ENCODE data around the gene INTS4. TPM values are rescaled to one million over a fixed set of nuclear protein-coding genes. Genes with fewer than 3 reads are reported as not detected.

Gene INTS4
- total and polyA plus RNA-seq, 10 of the 15 experiments (the other 5 are each of a cell fraction or from before 2014, with no cell fraction given), result 20.2 to 50.5 (median 40.0) TPM

DNA sequence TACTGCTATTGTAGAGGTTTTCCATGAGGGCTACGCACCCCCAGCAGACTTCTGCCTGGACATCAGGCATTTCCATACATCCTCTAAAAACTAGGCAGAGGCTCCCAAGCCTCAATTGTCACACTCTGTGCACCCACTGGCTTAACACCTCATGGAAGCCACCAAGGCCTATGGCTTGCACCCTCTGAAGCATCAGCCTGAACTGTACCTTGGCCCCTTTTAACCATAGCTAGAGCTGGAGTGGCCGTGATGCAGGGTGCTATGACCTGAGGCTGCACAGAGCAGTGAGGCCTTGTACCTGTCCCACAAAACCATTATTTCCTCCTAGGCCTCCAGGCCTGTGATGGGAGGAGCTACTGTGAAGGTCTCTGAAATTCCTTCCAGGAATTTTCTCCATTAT lies 139.6 kb downstream of the INTS4 start:
- H3K9ac ChIP-seq (ENCODE audit: control insufficient read depth, insufficient read depth, low read length), result no peak overlapping the region
- TF ChIP-seq ZZZ3 (IDR thresholded peaks at IDR 0.05; ENCODE audit: control insufficient read depth, insufficient read length, low read depth), result no peak
- TF ChIP-seq, protein P1, sequence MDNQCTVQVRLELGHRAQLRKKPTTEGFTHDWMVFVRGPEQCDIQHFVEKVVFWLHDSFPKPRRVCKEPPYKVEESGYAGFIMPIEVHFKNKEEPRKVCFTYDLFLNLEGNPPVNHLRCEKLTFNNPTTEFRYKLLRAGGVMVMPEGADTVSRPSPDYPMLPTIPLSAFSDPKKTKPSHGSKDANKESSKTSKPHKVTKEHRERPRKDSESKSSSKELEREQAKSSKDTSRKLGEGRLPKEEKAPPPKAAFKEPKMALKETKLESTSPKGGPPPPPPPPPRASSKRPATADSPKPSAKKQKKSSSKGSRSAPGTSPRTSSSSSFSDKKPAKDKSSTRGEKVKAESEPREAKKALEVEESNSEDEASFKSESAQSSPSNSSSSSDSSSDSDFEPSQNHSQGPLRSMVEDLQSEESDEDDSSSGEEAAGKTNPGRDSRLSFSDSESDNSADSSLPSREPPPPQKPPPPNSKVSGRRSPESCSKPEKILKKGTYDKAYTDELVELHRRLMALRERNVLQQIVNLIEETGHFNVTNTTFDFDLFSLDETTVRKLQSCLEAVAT (IDR thresholded peaks at IDR 0.05), result no peak
- H3K4me2 ChIP-seq (ENCODE audit: control insufficient read depth, insufficient read depth), result no peak overlapping the region
- H3K36me3 ChIP-seq (ENCODE audit: control insufficient read depth in 2 of 2, insufficient read depth in 2 of 2, low read length in 1 of 2), result no peaks in the 10 kb centered on the region; a peak in 1 of 4 replicates
- H3K9me3 ChIP-seq (replicated peaks; ENCODE audit: control insufficient read depth, insufficient read depth, low read length), result peaks cover 9% of the 10 kb centered on the region; the same call in 1 of the 3 replicates
- intact Hi-C loops (cut with micrococcal nuclease; ENCODE audit: unreplicated experiment), result no loop called here
- CTCF ChIA-PET, result no interaction called here
- in situ Hi-C loops (cut with MboI), result no loop called here
- H3K79me2 ChIP-seq (ENCODE audit: control insufficient read depth, insufficient read depth, low read length), result no peaks in the 10 kb centered on the region
- FAIRE-seq (no peak), DNase-seq (ENCODE audit: low read depth, low spot score) (no peak), ATAC-seq (no peak)
- H3K27ac ChIP-seq (ENCODE audit: control insufficient read depth, insufficient read depth), result no peak overlapping the region
- SMC1A ChIA-PET (ENCODE audit: uncharacterized antibody, unreplicated experiment), result interaction anchor here (1.7 kb wide), 1 partner anchor 16 kb away, joined by 3 read pairs; no protein-coding TSS in a partner anchor
- no peaks in the 10 kb centered on the region for H3K4me1 ChIP-seq (ENCODE audit: control insufficient read depth, insufficient read depth, low read length)
- BruUV-seq (replicated peaks), result no TSS peak
- WGBS (ENCODE audit: insufficient coverage, insufficient replicate concordance, low lambda C conversion rate, missing lambda C conversion rate), result 95% methylated on average over 2 of the region's 2 CpGs
- H3K27me3 ChIP-seq (replicated peaks in 1 of 2; ENCODE audit: control insufficient read depth in 2 of 2, insufficient read depth in 2 of 2, low read length in 1 of 2), result no peaks in the 10 kb centered on the region
- RAD21 ChIA-PET (ENCODE audit: unreplicated experiment), result no interaction called here
- POLR2A ChIA-PET, result no interaction called here
- no peak overlapping the region for H2AFZ ChIP-seq (ENCODE audit: control insufficient read depth, low read depth, low read length)
- H4K20me1 ChIP-seq (ENCODE audit: control insufficient read depth, insufficient read depth), result no peaks in the 10 kb centered on the region
- H3K4me3 ChIP-seq, result no peak overlapping the region

DNA sequence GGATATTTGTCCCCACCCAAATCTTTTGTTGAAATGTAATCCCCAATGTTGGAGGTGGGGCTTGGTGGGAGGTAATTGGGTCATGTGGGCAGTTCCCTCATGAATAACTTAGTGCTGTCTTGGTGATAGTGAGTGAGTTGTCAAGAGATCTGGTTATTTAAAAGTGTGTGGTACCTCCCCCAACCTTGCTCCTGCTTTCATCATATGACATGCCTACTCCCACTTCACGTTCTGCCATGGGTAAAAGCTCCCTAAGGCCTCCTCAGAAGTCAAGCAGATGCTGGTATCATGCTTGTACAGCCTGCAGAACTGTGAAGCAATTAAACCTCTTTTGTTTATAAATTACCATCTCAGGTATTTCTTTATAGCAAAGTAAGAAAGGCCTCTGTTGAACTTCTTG lies 143.0 kb downstream of the INTS4 start:
- Histone ChIP-seq H3K27ac (ENCODE audit: control insufficient read depth, insufficient read depth) (no peak overlapping the region), H3K79me2 (ENCODE audit: control insufficient read depth, insufficient read depth, low read length) (no peaks in the 10 kb centered on the region), H3K4me1 (ENCODE audit: control insufficient read depth, insufficient read depth, low read length) (no peaks in the 10 kb centered on the region), H3K9me3 (replicated peaks; ENCODE audit: control insufficient read depth, insufficient read depth, low read length) (peaks cover 9% of the 10 kb centered on the region; the same call in 1 of the 3 replicates), H3K4me2 (ENCODE audit: control insufficient read depth, insufficient read depth) (no peak overlapping the region), H3K9ac (ENCODE audit: control insufficient read depth, insufficient read depth, low read length) (no peak overlapping the region), H3K36me3 (ENCODE audit: control insufficient read depth in 2 of 2, insufficient read depth in 2 of 2, low read length in 1 of 2) (no peaks in the 10 kb centered on the region; a peak in 1 of 4 replicates), H2AFZ (ENCODE audit: control insufficient read depth, low read depth, low read length) (no peak overlapping the region), H3K27me3 (replicated peaks in 1 of 2; ENCODE audit: control insufficient read depth in 2 of 2, insufficient read depth in 2 of 2, low read length in 1 of 2) (no peaks in the 10 kb centered on the region), H3K4me3 (no peak overlapping the region), H4K20me1 (ENCODE audit: control insufficient read depth, insufficient read depth) (no peaks in the 10 kb centered on the region)
- FAIRE-seq (no peak), DNase-seq (ENCODE audit: low read depth, low spot score) (no peak), ATAC-seq (no peak)
- SMC1A ChIA-PET (ENCODE audit: uncharacterized antibody, unreplicated experiment), result no interaction called here
- whole genome bisulfite sequencing (ENCODE audit: insufficient coverage, insufficient replicate concordance, low lambda C conversion rate, missing lambda C conversion rate), result 15% methylated on average over 1 of the region's 1 CpG
- TF ChIP-seq RB1 (IDR thresholded peaks at IDR 0.05; ENCODE audit: borderline replicate concordance) (no peak), BRCA1 (IDR thresholded peaks at IDR 0.05; ENCODE audit: low read depth, low read length) (no peak), PAX8 (IDR thresholded peaks at IDR 0.05) (no peak), MEF2B (IDR thresholded peaks at IDR 0.05; ENCODE audit: partially characterized antibody, poor library complexity, severe bottlenecking) (no peak), CHD1 (IDR thresholded peaks at IDR 0.05; ENCODE audit: low read depth, low read length) (no peak), ZBED1 (IDR thresholded peaks at IDR 0.05; ENCODE audit: borderline replicate concordance) (no peak), MTA3 (IDR thresholded peaks at IDR 0.05; ENCODE audit: borderline replicate concordance, low read length) (no peak), GABPA (IDR thresholded peaks at IDR 0.05; ENCODE audit: low read depth) (no peak)
- TF ChIP-seq, protein P2, sequence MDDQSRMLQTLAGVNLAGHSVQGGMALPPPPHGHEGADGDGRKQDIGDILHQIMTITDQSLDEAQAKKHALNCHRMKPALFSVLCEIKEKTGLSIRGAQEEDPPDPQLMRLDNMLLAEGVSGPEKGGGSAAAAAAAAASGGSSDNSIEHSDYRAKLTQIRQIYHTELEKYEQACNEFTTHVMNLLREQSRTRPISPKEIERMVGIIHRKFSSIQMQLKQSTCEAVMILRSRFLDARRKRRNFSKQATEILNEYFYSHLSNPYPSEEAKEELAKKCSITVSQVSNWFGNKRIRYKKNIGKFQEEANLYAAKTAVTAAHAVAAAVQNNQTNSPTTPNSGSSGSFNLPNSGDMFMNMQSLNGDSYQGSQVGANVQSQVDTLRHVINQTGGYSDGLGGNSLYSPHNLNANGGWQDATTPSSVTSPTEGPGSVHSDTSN (IDR thresholded peaks at IDR 0.05; ENCODE audit: insufficient replicate concordance, low read depth, low read length), result no peak
- TF ChIP-seq, protein P3, sequence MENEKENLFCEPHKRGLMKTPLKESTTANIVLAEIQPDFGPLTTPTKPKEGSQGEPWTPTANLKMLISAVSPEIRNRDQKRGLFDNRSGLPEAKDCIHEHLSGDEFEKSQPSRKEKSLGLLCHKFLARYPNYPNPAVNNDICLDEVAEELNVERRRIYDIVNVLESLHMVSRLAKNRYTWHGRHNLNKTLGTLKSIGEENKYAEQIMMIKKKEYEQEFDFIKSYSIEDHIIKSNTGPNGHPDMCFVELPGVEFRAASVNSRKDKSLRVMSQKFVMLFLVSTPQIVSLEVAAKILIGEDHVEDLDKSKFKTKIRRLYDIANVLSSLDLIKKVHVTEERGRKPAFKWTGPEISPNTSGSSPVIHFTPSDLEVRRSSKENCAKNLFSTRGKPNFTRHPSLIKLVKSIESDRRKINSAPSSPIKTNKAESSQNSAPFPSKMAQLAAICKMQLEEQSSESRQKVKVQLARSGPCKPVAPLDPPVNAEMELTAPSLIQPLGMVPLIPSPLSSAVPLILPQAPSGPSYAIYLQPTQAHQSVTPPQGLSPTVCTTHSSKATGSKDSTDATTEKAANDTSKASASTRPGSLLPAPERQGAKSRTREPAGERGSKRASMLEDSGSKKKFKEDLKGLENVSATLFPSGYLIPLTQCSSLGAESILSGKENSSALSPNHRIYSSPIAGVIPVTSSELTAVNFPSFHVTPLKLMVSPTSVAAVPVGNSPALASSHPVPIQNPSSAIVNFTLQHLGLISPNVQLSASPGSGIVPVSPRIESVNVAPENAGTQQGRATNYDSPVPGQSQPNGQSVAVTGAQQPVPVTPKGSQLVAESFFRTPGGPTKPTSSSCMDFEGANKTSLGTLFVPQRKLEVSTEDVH (IDR thresholded peaks at IDR 0.05; ENCODE audit: low read depth, partially characterized antibody), result no peak
- intact Hi-C loops (cut with micrococcal nuclease; ENCODE audit: unreplicated experiment), result no loop called here
- POLR2A ChIA-PET, result no interaction called here
- RAD21 ChIA-PET (ENCODE audit: unreplicated experiment), result no interaction called here
- no TSS peak for BruUV-seq (replicated peaks)
- in situ Hi-C loops (cut with MboI), result no loop called here
- CTCF ChIA-PET, result no interaction called here

Measured in GM12878 (cell line).